Heart left ventricle (tissue), 13 donors: ENCODE results near the gene SPP1.

Experiments used
- CTCF ChIP-seq, 12 donors: fragments of 200-600 bp; sonication (generic) in 4 of 12; IDR thresholded peaks; one replicate each; pipeline versions ENCODE4 v1.5.0 to v1.8.0; 2018 to 2022; ENCODE audit warnings: antibody characterized with exemption in 12 of 12, mild to moderate bottlenecking in 5 of 12
- POLR2A ChIP-seq, 2 donors: fragments of 450-650 bp; IDR thresholded peaks; one replicate each; pipeline ENCODE4 v1.6.1; 2017; ENCODE audit warnings: antibody characterized with exemption in 2 of 2, mild to moderate bottlenecking in 2 of 2, moderate library complexity in 2 of 2
- donor health status: ischemic (EF 13 %, LVEDD 7.1; RV severe dilation, severe dysfunction).
- donor health status: DM: no; HTN: yes; CAD: no.
- donor health status: DM: no; HTN: no; CAD: no.
- donor health status: ischemic (EF 25% LVEDD 6.9; RV normal size, moderate dysfunction).
- donor health status: ischemic (EF 25% LVEDD 5.7; RV mildly dilated, moderate dysfunction).
- donor health status: ischemic (EF 35%, LVEDD 5.7; RV mildly dilated, moderate dysfunction).
- donor health status: nonischemic (EF 11% LVEDD 7.7; RV severe dilation, severe dysfunction).
- donor health status: DM: yes; HTN: yes; CAD: no.
- donor health status: PGD.
- donor health status: ischemic (EF 29% LVEDD 5.4; RV normal size, mild dysfunction).
- donor health status: nonischemic (EF 23%, LVEDD 6.1; RV moderate dilation, normal function).

- TF ChIP-seq CTCF (IDR thresholded peaks at IDR 0.05) (no peak), POLR2A (IDR thresholded peaks at IDR 0.05) (no peak)
These were observed 32.7 kb downstream of the SPP1 start for GRCh38 chr4:88008122-88008742.
